HG03196 (cell line): Measurements from ENCODE around the gene CACNA1D.
"Not testable (repeated sequence)": the region's sequence is repeated elsewhere in the genome, so short reads cannot be mapped to it uniquely, and the experiment has no call there.

Experiments used
- ATAC-seq: cut with Tn5 transposase; IDR thresholded peaks from one replicate; pipeline ENCODE4 v1.9.1; 2021; ENCODE audit not compliant: unreplicated experiment

Gene CACNA1D

DNA sequence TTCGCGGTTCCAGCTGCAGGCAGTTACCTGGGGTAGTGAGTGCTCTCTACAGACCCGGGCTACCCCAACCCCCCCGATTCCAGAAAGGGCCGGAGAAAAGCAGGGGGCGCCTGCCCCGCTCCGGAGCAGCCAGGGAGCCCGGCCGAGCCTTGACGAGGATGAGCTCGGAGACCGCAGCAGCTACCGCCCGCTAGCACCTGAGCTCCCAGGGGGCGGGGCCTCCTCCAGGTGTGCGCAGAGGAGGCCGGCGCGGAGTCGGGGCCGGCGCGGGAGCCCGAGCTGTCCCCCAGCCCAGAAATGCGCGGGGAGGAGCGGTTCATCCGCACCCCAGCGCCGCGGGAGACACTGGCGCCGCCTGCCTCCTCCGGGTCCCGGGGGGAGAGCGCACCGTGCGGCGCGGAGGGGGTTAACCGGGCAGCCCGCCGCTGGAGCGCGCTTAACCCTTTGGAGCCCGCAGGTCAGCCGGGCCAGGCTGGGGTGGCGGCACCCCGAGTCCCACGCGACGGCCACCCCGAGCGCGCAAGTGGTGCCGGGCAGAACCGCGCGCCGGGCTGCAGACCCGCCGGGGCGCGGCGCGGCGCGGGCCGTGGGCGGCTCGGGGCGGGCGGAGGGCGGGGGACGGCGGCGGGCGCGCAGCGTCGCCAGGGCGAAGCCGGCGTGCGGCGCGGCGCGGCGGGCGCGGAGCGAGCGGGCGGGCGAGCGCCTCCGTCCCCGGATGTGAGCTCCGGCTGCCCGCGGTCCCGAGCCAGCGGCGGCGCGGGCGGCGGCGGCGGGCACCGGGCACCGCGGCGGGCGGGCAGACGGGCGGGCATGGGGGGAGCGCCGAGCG lies at the start of gene CACNA1D:
Gene CACNA1D (plus strand): TSS at position 649 of the 829 bp plus-strand sequence. CDS start 556 bp downstream, outside the sequence.
- no peak for ATAC-seq

DNA sequence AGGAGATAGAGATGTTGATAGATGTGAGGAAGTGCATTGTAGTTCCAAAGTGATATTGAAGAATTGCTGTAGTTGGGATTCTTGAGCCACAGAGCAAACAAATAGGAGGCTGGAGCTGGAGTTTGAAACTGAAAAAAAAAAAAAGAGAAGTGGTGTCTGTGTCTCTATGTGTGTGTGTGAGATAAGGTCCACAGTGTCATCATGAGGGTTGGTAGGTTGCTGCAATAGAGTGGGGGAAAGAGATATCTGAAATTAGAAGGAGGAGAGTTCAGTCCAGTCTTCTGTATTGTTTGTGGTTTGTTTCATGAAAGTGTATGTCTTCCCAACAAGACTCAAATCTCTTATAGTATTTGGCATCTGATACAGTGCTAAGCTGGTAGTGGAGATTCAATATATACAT lies 37.3 kb upstream of the CACNA1D start:
- ATAC-seq, result no peak

- no peak for ATAC-seq
Observed at GRCh38 chr3:53460326-53460725, 34.1 kb upstream of the CACNA1D start.

DNA sequence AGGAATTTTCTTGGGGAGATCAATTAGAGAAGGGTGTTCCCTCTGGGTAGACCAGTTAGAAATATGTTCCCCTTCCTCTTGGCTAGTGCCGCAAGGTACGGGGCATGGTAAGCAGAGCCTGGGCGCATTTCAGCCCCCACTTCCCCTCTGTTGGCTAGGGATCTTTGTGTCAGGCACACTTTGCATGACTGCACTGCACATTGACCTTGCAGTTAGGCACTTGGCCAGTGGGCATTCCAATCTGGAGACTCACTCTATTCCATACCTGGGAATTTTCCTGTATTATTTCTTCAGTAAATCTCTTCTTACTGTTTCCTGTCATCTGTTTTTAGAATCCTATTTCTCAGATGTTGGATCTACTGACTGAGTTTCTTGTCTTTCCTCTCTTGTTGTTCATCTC lies 30.0 kb upstream of the CACNA1D start:
- ATAC-seq, result no peak

- not testable (repeated sequence) for ATAC-seq
Observed at GRCh38 chr3:53469758-53470157, 24.7 kb upstream of the CACNA1D start.

DNA sequence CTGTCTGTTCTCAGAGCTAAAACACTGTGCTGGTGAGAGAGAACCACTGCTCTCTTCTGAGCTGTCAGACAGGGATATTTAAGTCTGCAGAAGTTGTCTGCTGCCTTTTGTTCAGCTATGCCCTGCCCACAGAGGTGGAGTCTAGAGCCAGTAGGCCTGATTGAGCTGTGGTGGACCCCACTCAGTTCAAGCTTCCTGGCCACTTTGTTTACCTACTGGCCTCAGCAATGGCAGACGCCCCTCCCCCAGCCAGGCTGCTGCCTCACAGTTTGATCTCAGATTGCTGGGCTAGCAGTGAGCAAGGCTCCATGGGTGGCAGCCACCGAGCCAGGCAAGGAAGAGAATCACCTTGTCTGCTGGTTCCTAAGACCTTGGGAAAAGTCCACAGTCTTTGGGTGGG lies 21.0 kb upstream of the CACNA1D start:
- ATAC-seq, result no peak

- not testable (repeated sequence) for ATAC-seq
Observed at GRCh38 chr3:53476372-53476771, 18.0 kb upstream of the CACNA1D start.

GRCh38 chr3:53477689-53478088 lies 16.7 kb upstream of the CACNA1D start:
- ATAC-seq, result not testable (repeated sequence)

GRCh38 chr3:53478166-53478830 lies 16.1 kb upstream of the CACNA1D start:
- no peak for ATAC-seq

DNA sequence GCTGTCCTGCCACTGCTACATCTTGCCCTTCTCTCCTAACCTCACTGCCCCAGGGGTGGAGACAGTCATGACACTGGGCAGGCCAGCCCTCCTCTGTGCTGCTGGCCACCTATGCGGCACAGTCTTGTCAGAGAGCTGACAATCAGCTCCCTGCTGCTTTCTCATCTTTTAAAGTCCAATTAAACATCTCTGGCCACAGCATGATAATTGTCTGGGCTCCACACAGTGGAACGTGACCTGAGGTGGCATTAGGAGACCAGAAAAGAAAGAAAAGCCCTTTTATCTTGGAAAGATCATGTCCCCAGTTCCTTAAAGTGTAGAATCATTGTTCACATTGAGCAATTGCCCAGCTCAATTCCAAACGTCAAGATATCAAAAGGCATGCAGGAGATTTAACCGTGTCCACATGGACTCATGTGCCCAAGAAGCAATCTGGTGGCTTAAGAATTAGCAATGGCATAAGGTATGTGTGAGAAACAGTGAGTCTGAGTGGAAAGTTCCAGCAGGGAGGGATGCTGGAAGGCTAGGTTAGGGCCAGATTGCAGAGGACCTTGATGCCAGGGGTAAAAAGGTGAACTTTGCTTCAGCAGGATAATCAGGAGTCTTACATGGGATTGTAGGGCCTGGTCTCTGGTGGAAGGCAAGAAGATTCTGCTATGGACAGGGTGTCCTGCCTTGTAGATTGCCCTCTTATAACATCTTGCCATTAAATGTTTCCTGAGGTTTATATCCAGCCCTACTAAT lies 15.3 kb upstream of the CACNA1D start:
- ATAC-seq, result no peak

DNA sequence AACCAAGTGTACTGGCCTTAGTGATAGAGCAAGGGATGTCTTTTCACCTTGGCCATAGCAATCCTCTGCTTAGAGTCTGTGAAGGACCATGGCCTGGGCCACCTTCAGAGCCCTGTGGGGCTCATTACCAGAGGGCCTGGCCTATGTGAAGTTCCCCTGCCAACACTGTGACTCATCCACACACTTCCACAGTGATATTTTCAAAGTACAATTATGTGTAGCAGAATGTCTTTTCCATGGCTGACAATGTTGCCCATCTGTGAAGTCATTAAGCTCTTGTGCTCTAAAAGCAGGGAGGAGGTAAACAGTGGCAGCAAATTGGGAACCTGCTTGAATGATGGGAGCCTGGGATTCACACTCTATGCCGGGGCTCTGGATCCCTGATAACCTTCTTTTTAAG lies 12.2 kb upstream of the CACNA1D start:
- ATAC-seq, result no peak

DNA sequence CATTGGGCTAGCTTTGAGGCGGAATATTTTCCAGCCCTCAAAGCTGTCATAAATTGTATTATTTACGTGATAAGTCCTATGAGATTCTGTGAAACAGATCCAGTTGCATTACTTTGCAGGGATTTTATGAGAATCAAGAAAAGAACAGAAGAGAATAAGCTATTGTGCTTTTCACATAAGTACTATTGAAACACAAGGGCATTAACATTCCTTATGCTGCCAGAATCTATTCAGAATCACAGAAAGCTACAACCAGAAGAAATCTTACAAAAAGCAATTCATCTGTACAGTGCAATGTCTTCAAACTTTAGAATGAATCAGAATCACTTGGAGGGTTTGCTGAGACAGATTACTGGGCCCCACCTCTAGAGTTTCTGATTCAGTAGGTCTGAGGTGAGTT lies 10.6 kb upstream of the CACNA1D start:
- ATAC-seq, result no peak

GRCh38 chr3:53484984-53485383 lies 9.4 kb upstream of the CACNA1D start:
- no peak for ATAC-seq

GRCh38 chr3:53485675-53486403 lies 8.6 kb upstream of the CACNA1D start:
- ATAC-seq, result no peak

DNA sequence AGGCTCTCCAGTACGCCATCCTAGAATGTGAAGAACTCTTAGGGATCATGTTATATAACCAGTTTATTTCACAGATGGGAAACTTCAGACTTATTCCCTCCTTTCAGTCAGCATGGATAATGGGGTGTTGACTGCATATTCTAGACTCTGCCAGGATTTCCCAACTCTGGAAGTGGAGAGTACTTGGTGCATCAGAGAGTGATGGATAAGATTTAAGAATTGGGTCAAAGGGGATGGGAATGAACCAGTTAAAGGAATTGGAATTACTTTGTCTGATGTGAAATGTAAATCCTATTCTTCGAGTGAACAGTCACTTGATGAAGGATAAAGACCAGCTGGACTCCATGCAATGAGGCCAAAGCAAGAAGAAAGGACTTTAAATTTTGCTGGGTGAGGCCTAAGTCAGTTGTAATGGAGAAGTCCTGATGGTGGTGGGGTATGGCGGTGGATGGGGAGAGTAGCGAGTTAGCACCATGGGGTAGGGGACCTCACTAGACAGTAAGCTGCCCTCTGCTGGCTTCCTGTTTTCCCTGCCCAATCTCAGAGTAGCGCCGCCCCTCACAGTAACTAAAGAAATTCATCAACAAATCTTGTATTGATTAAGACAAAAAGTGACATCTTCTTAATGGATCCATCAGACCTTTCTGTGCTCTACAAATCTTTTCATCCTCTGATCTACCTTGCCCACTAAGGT lies 7.3 kb upstream of the CACNA1D start:
- ATAC-seq, result no peak

DNA sequence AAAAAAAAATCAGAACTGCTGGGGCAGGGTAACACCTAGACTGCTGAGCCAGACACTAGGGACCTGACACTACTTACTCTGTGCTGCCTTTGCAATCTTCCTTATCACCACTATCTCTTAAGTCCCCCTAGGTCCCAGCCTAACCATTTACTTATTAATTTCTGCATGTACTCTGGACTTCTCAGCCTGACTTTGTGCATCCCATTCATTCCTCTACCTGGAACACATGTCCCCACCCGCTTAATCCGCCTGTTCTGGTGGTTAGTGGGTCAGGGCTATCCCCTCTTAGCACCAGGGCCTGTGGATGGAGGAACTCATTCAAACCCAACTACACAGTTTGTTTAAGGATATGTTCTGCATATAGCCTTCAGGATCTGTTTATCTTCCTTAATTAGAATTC lies 5.0 kb upstream of the CACNA1D start:
- no peak for ATAC-seq

- no peak for ATAC-seq
Observed at GRCh38 chr3:53489787-53490458, 4.5 kb upstream of the CACNA1D start.

DNA sequence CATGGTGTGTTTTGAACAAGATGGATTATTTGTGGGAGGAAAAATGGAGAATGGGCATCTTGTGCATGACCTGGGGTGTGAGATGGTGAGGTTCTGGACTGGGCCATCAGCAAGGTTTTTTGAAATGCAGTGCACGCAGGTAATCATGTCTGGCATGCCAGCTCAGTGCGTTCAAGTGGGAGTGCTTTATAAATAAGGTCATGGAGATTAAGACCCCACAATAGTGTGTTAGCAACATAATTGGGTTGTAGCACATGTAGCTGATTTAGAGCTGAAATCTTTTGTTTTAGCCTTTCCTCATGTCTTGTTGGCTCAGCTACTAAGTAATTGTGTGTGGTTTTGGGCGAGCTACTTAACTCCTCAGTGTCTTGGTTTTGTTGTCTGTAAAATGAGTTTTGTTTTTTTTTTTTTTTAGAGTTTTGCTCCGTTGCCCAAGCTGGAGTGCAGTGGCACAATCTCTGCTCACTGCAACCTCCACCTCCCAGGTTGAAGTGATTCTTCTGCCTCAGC lies 3.9 kb upstream of the CACNA1D start:
- ATAC-seq, result no peak

GRCh38 chr3:53491276-53491675 lies 3.1 kb upstream of the CACNA1D start:
- no peak for ATAC-seq

DNA sequence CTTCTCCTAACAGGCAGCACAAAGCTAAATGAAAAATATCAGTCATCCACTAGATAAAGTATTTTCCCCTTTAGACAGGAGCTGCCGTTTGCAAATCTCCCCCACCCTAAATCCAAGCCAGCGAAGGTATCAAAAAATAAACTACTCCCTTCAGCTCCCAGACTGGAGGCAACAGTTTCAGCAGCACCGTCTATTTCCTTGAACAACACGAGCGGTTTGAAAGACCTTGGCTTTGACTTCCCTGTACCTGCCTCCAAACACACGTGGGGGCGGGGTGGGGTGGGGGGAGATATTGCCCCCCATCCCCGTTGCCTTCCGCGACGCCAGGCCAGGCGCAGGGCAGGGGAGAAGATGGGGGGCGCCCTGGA lies 832 bp upstream of the CACNA1D start:
- no peak for ATAC-seq
